Parathyroid adenoma (tissue), 2 donors: ENCODE results near the gene ZNF800.
"Not testable (repeated sequence)": the region's sequence is repeated elsewhere in the genome, so short reads cannot be mapped to it uniquely, and the experiment has no call there.

Source experiments
- H2AFZ ChIP-seq: fragments of 300-600 bp; sonication (generic); one replicate; pipeline ENCODE4 v1.7.0; 2017; ENCODE audit warnings: antibody characterized with exemption, mild to moderate bottlenecking
- H3K27ac ChIP-seq: fragments of 300-600 bp; sonication (generic); one replicate; pipeline ENCODE4 v1.7.0; 2017
- H3K27me3 ChIP-seq: fragments of 300-600 bp; sonication (generic); one replicate; pipeline ENCODE4 v1.7.0; 2017; ENCODE audit warnings: low read length; ENCODE audit not compliant: control insufficient read depth, insufficient read depth
- H3K36me3 ChIP-seq: fragments of 300-600 bp; sonication (generic); one replicate; pipeline ENCODE4 v1.7.0; 2017; ENCODE audit warnings: low read length; ENCODE audit not compliant: control insufficient read depth, insufficient read depth
- H3K4me1 ChIP-seq: fragments of 300-600 bp; sonication (generic); one replicate; pipeline ENCODE4 v1.7.0; 2017; ENCODE audit warnings: control low read depth
- H3K4me2 ChIP-seq: fragments of 300-600 bp; sonication (generic); one replicate; pipeline ENCODE4 v1.7.0; 2017; ENCODE audit warnings: low read length
- H3K4me3 ChIP-seq: fragments of 300-600 bp; sonication (generic); one replicate; pipeline ENCODE4 v1.7.0; 2017; ENCODE audit warnings: low read depth, low read length
- H3K79me2 ChIP-seq: fragments of 300-600 bp; sonication (generic); one replicate; pipeline ENCODE4 v1.7.0; 2017; ENCODE audit warnings: control low read depth
- H3K9ac ChIP-seq: fragments of 300-600 bp; sonication (generic); one replicate; pipeline ENCODE4 v1.7.0; 2017; ENCODE audit warnings: mild to moderate bottlenecking
- H3K9me3 ChIP-seq: fragments of 300-600 bp; sonication (generic); one replicate; pipeline ENCODE4 v1.7.0; 2017; ENCODE audit warnings: low read length; ENCODE audit not compliant: control insufficient read depth
- CTCF ChIP-seq: fragments of 300-600 bp; sonication (generic); IDR thresholded peaks from one replicate; pipeline ENCODE4 v1.7.0; 2017; ENCODE audit warnings: antibody characterized with exemption, mild to moderate bottlenecking
- donor health status: primary hyperparathyroidism.

Gene ZNF800

GRCh38 chr7:127409629-127410028 lies 17.1 kb upstream of the ZNF800 start:
- no peaks in the 10 kb centered on the region for H3K9me3 ChIP-seq
- no peaks in the 10 kb centered on the region for H3K4me1 ChIP-seq
- H3K79me2 ChIP-seq: no peaks in the 10 kb centered on the region
- H3K4me3 ChIP-seq: no peak overlapping the region
- no peaks in the 10 kb centered on the region for H3K27me3 ChIP-seq
- no peak overlapping the region for H3K27ac ChIP-seq
- no peak overlapping the region for H2AFZ ChIP-seq
- TF ChIP-seq CTCF: no peak
- no peak overlapping the region for H3K9ac ChIP-seq
- no peak overlapping the region for H3K4me2 ChIP-seq
- H3K36me3 ChIP-seq: no peaks in the 10 kb centered on the region

GRCh38 chr7:127404286-127405072 lies 12.0 kb upstream of the ZNF800 start:
- Histone ChIP-seq H3K4me3 (no peak overlapping the region), H3K9ac (no peak overlapping the region), H3K27me3 (no peaks in the 10 kb centered on the region), H3K79me2 (no peaks in the 10 kb centered on the region), H3K4me1 (no peaks in the 10 kb centered on the region), H3K9me3 (no peaks in the 10 kb centered on the region), H3K4me2 (no peak overlapping the region), H3K27ac (no peak overlapping the region), H3K36me3 (no peaks in the 10 kb centered on the region), H2AFZ (no peak overlapping the region)
- no peak for TF ChIP-seq CTCF

GRCh38 chr7:127396184-127396583 lies 3.7 kb upstream of the ZNF800 start:
- H3K36me3 ChIP-seq: no peaks in the 10 kb centered on the region
- no peaks in the 10 kb centered on the region for H3K9me3 ChIP-seq
- no peak for TF ChIP-seq CTCF
- no peak overlapping the region for H2AFZ ChIP-seq
- H3K9ac ChIP-seq: no peak overlapping the region
- peaks cover 4% of the 10 kb centered on the region for H3K79me2 ChIP-seq
- no peak overlapping the region for H3K4me2 ChIP-seq
- H3K27me3 ChIP-seq: no peaks in the 10 kb centered on the region
- no peaks in the 10 kb centered on the region for H3K4me1 ChIP-seq
- H3K4me3 ChIP-seq: no peak overlapping the region
- no peak overlapping the region for H3K27ac ChIP-seq

GRCh38 chr7:127395104-127395503 lies 2.6 kb upstream of the ZNF800 start:
- not testable (repeated sequence) for H3K36me3 ChIP-seq, H3K27me3 ChIP-seq, H3K27ac ChIP-seq, H3K9ac ChIP-seq, H3K4me1 ChIP-seq, H3K4me3 ChIP-seq, H3K9me3 ChIP-seq, H2AFZ ChIP-seq, H3K4me2 ChIP-seq
- peaks cover 13% of the 10 kb centered on the region for H3K79me2 ChIP-seq

GRCh38 chr7:127393368-127394058 lies 1.0 kb upstream of the ZNF800 start:
- Histone ChIP-seq H3K9me3 (no peaks in the 10 kb centered on the region), H3K9ac (no peak overlapping the region), H3K27me3 (no peaks in the 10 kb centered on the region), H2AFZ (peak overlapping the region; percentile 90), H3K4me3 (peak overlapping the region; percentile 93), H3K4me2 (peak overlapping the region; percentile 77), H3K79me2 (peaks cover 13% of the 10 kb centered on the region), H3K36me3 (no peaks in the 10 kb centered on the region), H3K4me1 (no peaks in the 10 kb centered on the region), H3K27ac (peak overlapping the region; percentile 77)
- TF ChIP-seq CTCF: no peak
